Mammary microvascular endothelial cell (primary cell): ENCODE results near the gene ZNF773. TPM values are rescaled to one million over a fixed set of nuclear protein-coding genes. Genes with fewer than 3 reads are reported as not detected.

Experiments used
- total RNA-seq: library from RNA; depleted of rRNA; stranded (reverse); fragments of >200 nt; gene quantifications from 2 replicates; pipeline ENCODE4 v1.2.3, GENCODE V29; 2015

ZNF773 gene
- total RNA-seq = 1.7 and 5.9 TPM in 2 replicates

GRCh38 chr19:57499680-57500395 is at the start of gene ZNF773:
ZNF773 (plus strand) TSS chr19:57499938; CDS start chr19:57500081, 143 bp downstream.

GRCh38 chr19:57477191-57478008 is 22.3 kb upstream of the ZNF773 start, which contains the start of gene ZNF772:
ZNF772 (minus strand) TSS chr19:57477566; CDS start chr19:57477309, 257 bp downstream.

GRCh38 chr19:57487477-57488298 is 12.1 kb upstream of the ZNF773 start, which contains the start of gene ZNF419:
ZNF419 (plus strand) TSS chr19:57487750; CDS start chr19:57487951, 201 bp downstream.

GRCh38 chr19:57527136-57527881 is 27.6 kb downstream of the ZNF773 start, which contains the start of gene ZNF549:
ZNF549 (plus strand) TSS chr19:57527356; CDS start chr19:57527574, 218 bp downstream.

Other genes with a start within 250 kb of the ZNF773 start
- 12.3 and 15.7 TPM in 2 replicates for gene ZNF460, start 219.5 kb upstream of the ZNF773 start, total RNA-seq
- 3.6 and 4.7 TPM in 2 replicates for gene ZNF543, start 179.5 kb upstream of the ZNF773 start, total RNA-seq
- gene ZNF304, start 148.7 kb upstream of the ZNF773 start, total RNA-seq = 4.3 TPM in 2 replicates
- 21.3 and 23.6 TPM in 2 replicates for gene TRAPPC2B, start 136.4 kb upstream of the ZNF773 start, total RNA-seq
- 0.53 and 1.6 TPM in 2 replicates for gene ZNF547, start 136.4 kb upstream of the ZNF773 start, total RNA-seq
- gene ZNF548, start 110.1 kb upstream of the ZNF773 start, total RNA-seq = 5.0 and 6.9 TPM in 2 replicates
- gene ZNF17, start 88.8 kb upstream of the ZNF773 start, total RNA-seq = 3.2 and 3.5 TPM in 2 replicates
- 3.1 and 11.3 TPM in 2 replicates for gene ZNF749, start 64.6 kb upstream of the ZNF773 start, total RNA-seq
- not detected in 2 replicates for gene VN1R1, start 42.8 kb upstream of the ZNF773 start, total RNA-seq
- gene ZNF772, start 22.4 kb upstream of the ZNF773 start, total RNA-seq = 10.5 and 15.0 TPM in 2 replicates
- gene ZNF419, start 12.2 kb upstream of the ZNF773 start, total RNA-seq = 4.2 and 9.5 TPM in 2 replicates
- gene ZNF549, start 27.4 kb downstream of the ZNF773 start, total RNA-seq = 0.93 and 1.6 TPM in 2 replicates
- 2.5 and 4.1 TPM in 2 replicates for gene ZNF550, start 59.9 kb downstream of the ZNF773 start, total RNA-seq
- gene ZNF416, start 79.0 kb downstream of the ZNF773 start, total RNA-seq = 2.9 and 3.0 TPM in 2 replicates
- gene ZIK1, start 84.2 kb downstream of the ZNF773 start, total RNA-seq = 2.8 and 3.2 TPM in 2 replicates
- gene ZNF530, start 99.9 kb downstream of the ZNF773 start, total RNA-seq = 4.1 and 7.9 TPM in 2 replicates
- 7.3 and 8.6 TPM in 2 replicates for gene ZNF134, start 114.3 kb downstream of the ZNF773 start, total RNA-seq
- 4.4 and 6.1 TPM in 2 replicates for gene ZNF211, start 133.2 kb downstream of the ZNF773 start, total RNA-seq
- gene ZSCAN4, start 169.0 kb downstream of the ZNF773 start, total RNA-seq = not detected in 2 replicates
- gene ZNF551, start 182.0 kb downstream of the ZNF773 start, total RNA-seq = 4.1 and 5.2 TPM in 2 replicates
- gene ZNF154, start 209.3 kb downstream of the ZNF773 start, total RNA-seq = 0.33 and 0.34 TPM in 2 replicates
- 2.6 and 3.1 TPM in 2 replicates for gene ZNF671, start 227.7 kb downstream of the ZNF773 start, total RNA-seq
- 7.9 and 14.7 TPM in 2 replicates for gene ZNF776, start 246.9 kb downstream of the ZNF773 start, total RNA-seq